Activated naive CD8-positive, alpha-beta T cell treated with anti-CD3 and anti-CD28 coated beads for 36 hours (primary cell): ENCODE measurements around the gene ACD. TPM values are rescaled to one million over a fixed set of nuclear protein-coding genes. Genes with fewer than 3 reads are reported as not detected.
A peak's percentile ranks its signal among the peaks of the same experiment; 100 is the strongest.

Source experiments
- DNase-seq: peaks from one replicate; pipeline ENCODE4 v3.0.0; 2021
- H3K27ac Mint-ChIP-seq: one replicate; pipeline ENCODE4 v1.8.0; 2022; ENCODE audit warnings: mild to moderate bottlenecking, moderate library complexity, mixed read lengths
- H3K27me3 Mint-ChIP-seq: one replicate; pipeline ENCODE4 v1.8.0; 2022; ENCODE audit warnings: mild to moderate bottlenecking, mixed read lengths
- H3K36me3 Mint-ChIP-seq: one replicate; pipeline ENCODE4 v1.8.0; 2021; ENCODE audit warnings: mild to moderate bottlenecking, mixed read lengths
- H3K4me1 Mint-ChIP-seq: one replicate; pipeline ENCODE4 v1.8.0; 2021; ENCODE audit warnings: mixed read lengths
- H3K4me3 Mint-ChIP-seq: one replicate; pipeline ENCODE4 v1.8.0; 2022; ENCODE audit warnings: mild to moderate bottlenecking, moderate library complexity, mixed read lengths
- H3K9me3 Mint-ChIP-seq: one replicate; pipeline ENCODE4 v1.8.0; 2022; ENCODE audit warnings: mixed read lengths
- total RNA-seq, 2 experiments: library from RNA; stranded (reverse); gene quantifications; one replicate each; pipeline ENCODE4 v1.2.3, GENCODE V29; 2021

The ACD gene
- total RNA-seq, 2 experiments from 2014 or later: 48.0 to 50.3 TPM

GRCh38 chr16:67668495-67669157 is 8.6 kb upstream of the ACD start:
- no peaks in the 10 kb centered on the region for H3K9me3 Mint-ChIP-seq
- DNase-seq: peak; percentile 40
- H3K27me3 Mint-ChIP-seq: no peaks in the 10 kb centered on the region
- no peak overlapping the region for H3K27ac Mint-ChIP-seq
- peaks cover 1% of the 10 kb centered on the region for H3K36me3 Mint-ChIP-seq
- H3K4me1 Mint-ChIP-seq: peaks cover 14% of the 10 kb centered on the region
- no peak overlapping the region for H3K4me3 Mint-ChIP-seq

GRCh38 chr16:67667817-67668494 is 7.9 kb upstream of the ACD start:
- Mint-ChIP-seq H3K9me3 (no peaks in the 10 kb centered on the region), H3K4me3 (no peak overlapping the region), H3K4me1 (peaks cover 12% of the 10 kb centered on the region), H3K27me3 (no peaks in the 10 kb centered on the region), H3K27ac (no peak overlapping the region), H3K36me3 (peaks cover 1% of the 10 kb centered on the region)
- peak; percentile 87 for DNase-seq

GRCh38 chr16:67667453-67667816 is 7.4 kb upstream of the ACD start:
- Mint-ChIP-seq H3K9me3 (no peaks in the 10 kb centered on the region), H3K36me3 (peaks cover 1% of the 10 kb centered on the region), H3K27ac (peak overlapping the region; percentile 74), H3K4me1 (peaks cover 12% of the 10 kb centered on the region), H3K4me3 (peak overlapping the region; percentile 91), H3K27me3 (no peaks in the 10 kb centered on the region)
- DNase-seq: no peak

GRCh38 chr16:67666559-67667452 is 6.7 kb upstream of the ACD start, which contains the start of the genes C16orf86 and ENKD1:
TSS of gene C16orf86 (plus strand) at chr16:67666814. CDS start at chr16:67666971, 157 bp downstream.
TSS of gene ENKD1 (minus strand) at chr16:67666750. CDS start at chr16:67666442, 308 bp downstream.
- Mint-ChIP-seq H3K4me3 (peak within 1 kb of the TSS; percentile 91), H3K27ac (peak within 1 kb of the TSS; percentile 82), H3K4me1 (peaks cover 14% of the 10 kb centered on the region), H3K27me3 (no peaks in the 10 kb centered on the region), H3K36me3 (peaks cover 1% of the 10 kb centered on the region), H3K9me3 (no peaks in the 10 kb centered on the region)
- peak; percentile 84 for DNase-seq

- Mint-ChIP-seq H3K27me3 (no peaks in the 10 kb centered on the region), H3K27ac (no peak overlapping the region), H3K4me1 (peaks cover 20% of the 10 kb centered on the region), H3K9me3 (no peaks in the 10 kb centered on the region), H3K4me3 (peak overlapping the region; percentile 78), H3K36me3 (peaks cover 1% of the 10 kb centered on the region)
- DNase-seq: peak; percentile 30
These were observed 6.0 kb upstream of the ACD start for GRCh38 chr16:67666032-67666551.

- Mint-ChIP-seq H3K9me3 (no peaks in the 10 kb centered on the region), H3K27ac (no peak overlapping the region), H3K27me3 (no peaks in the 10 kb centered on the region), H3K4me1 (peaks cover 22% of the 10 kb centered on the region), H3K4me3 (peak overlapping the region; percentile 78), H3K36me3 (peaks cover 1% of the 10 kb centered on the region)
- DNase-seq: no peak
These were observed 5.5 kb upstream of the ACD start for GRCh38 chr16:67665598-67665997.

GRCh38 chr16:67664871-67665270 is 4.8 kb upstream of the ACD start:
- no peak for DNase-seq
- H3K4me3 Mint-ChIP-seq: no peak overlapping the region
- H3K4me1 Mint-ChIP-seq: peaks cover 22% of the 10 kb centered on the region
- H3K27ac Mint-ChIP-seq: no peak overlapping the region
- no peaks in the 10 kb centered on the region for H3K27me3 Mint-ChIP-seq
- H3K36me3 Mint-ChIP-seq: peaks cover 1% of the 10 kb centered on the region
- no peaks in the 10 kb centered on the region for H3K9me3 Mint-ChIP-seq

- H3K9me3 Mint-ChIP-seq: no peaks in the 10 kb centered on the region
- no peaks in the 10 kb centered on the region for H3K27me3 Mint-ChIP-seq
- H3K4me3 Mint-ChIP-seq: no peak overlapping the region
- peaks cover 22% of the 10 kb centered on the region for H3K4me1 Mint-ChIP-seq
- DNase-seq: no peak
- peaks cover 4% of the 10 kb centered on the region for H3K36me3 Mint-ChIP-seq
- H3K27ac Mint-ChIP-seq: no peak overlapping the region
These were observed 4.2 kb upstream of the ACD start for GRCh38 chr16:67664258-67664657.

- Mint-ChIP-seq H3K36me3 (peaks cover 7% of the 10 kb centered on the region), H3K9me3 (no peaks in the 10 kb centered on the region), H3K4me3 (no peak overlapping the region), H3K27ac (no peak overlapping the region), H3K4me1 (peaks cover 26% of the 10 kb centered on the region), H3K27me3 (no peaks in the 10 kb centered on the region)
- DNase-seq: no peak
These were observed 3.8 kb upstream of the ACD start for GRCh38 chr16:67663877-67664222.

GRCh38 chr16:67663151-67663876 is 3.3 kb upstream of the ACD start:
- Mint-ChIP-seq H3K4me1 (peaks cover 30% of the 10 kb centered on the region), H3K27ac (no peak overlapping the region), H3K36me3 (peaks cover 8% of the 10 kb centered on the region), H3K27me3 (no peaks in the 10 kb centered on the region), H3K9me3 (no peaks in the 10 kb centered on the region), H3K4me3 (no peak overlapping the region)
- peak; percentile 52 for DNase-seq

GRCh38 chr16:67662653-67663010 is 2.6 kb upstream of the ACD start:
- Mint-ChIP-seq H3K27ac (no peak overlapping the region), H3K9me3 (no peaks in the 10 kb centered on the region), H3K27me3 (no peaks in the 10 kb centered on the region), H3K4me1 (peaks cover 34% of the 10 kb centered on the region), H3K36me3 (peaks cover 10% of the 10 kb centered on the region), H3K4me3 (no peak overlapping the region)
- DNase-seq: no peak

- peaks cover 32% of the 10 kb centered on the region for H3K4me1 Mint-ChIP-seq
- H3K9me3 Mint-ChIP-seq: no peaks in the 10 kb centered on the region
- H3K4me3 Mint-ChIP-seq: peak overlapping the region; percentile 92
- DNase-seq: no peak
- H3K27me3 Mint-ChIP-seq: no peaks in the 10 kb centered on the region
- no peak overlapping the region for H3K27ac Mint-ChIP-seq
- peaks cover 10% of the 10 kb centered on the region for H3K36me3 Mint-ChIP-seq
These were observed 2.0 kb upstream of the ACD start for GRCh38 chr16:67661886-67662652.

GRCh38 chr16:67661101-67661761 is 1.2 kb upstream of the ACD start:
- peak overlapping the region; percentile 92 for H3K4me3 Mint-ChIP-seq
- H3K27ac Mint-ChIP-seq: peak overlapping the region; percentile 74
- H3K36me3 Mint-ChIP-seq: peaks cover 10% of the 10 kb centered on the region
- no peaks in the 10 kb centered on the region for H3K9me3 Mint-ChIP-seq
- H3K27me3 Mint-ChIP-seq: no peaks in the 10 kb centered on the region
- H3K4me1 Mint-ChIP-seq: peaks cover 32% of the 10 kb centered on the region
- peak; percentile 24 for DNase-seq
